NCI-H1694 treated with DMSO at 0.1 percent for 48 hours (cell line): ENCODE measurements around the gene RORB.

Source experiments
- DNase-seq: peaks from one replicate; lab custom pipeline; 2025; lab: John Stamatoyannopoulos, UW

The RORB gene

DNA sequence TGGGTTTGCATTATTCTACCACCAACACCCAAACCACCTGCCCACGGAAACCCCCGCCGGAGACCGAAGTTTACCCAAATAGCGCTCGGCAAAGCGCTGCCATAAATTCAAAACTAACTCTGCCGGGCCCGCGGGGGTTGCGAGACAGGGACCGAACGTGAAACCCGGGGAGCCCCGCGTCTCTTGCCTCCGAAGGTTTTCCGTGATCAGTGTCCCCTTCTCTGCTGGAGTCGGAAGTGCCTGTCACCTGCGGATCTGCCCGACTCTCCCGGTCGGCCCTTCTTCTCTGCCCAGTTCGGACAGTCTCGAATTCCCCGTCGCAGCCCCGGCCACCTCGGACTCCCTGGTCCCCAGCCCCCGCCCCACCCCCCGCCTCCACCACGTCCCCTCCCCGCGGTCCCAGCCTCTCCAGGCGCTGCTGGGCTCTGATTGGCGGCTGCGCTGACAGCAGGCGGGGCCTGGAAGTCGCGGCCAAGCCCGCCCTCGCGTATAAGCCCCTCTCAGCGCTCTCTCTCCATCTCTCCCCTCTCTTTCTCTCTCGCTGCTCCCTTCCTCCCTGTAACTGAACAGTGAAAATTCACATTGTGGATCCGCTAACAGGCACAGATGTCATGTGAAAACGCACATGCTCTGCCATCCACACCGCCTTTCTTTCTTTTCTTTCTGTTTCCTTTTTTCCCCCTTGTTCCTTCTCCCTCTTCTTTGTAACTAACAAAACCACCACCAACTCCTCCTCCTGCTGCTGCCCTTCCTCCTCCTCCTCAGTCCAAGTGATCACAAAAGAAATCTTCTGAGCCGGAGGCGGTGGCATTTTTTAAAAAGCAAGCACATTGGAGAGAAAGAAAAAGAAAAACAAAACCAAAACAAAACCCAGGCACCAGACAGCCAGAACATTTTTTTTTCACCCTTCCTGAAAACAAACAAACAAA, at the start of gene RORB:
Gene RORB (plus strand): TSS at position 517 of the 929 bp plus-strand sequence. CDS start 642 bp downstream, outside the sequence.
- DNase-seq, result no peak

GRCh38 chr9:74447451-74448193, 49.5 kb upstream of the RORB start:
- no peak for DNase-seq

- DNase-seq, result no peak
Observed at GRCh38 chr9:74449060-74449459, 48.1 kb upstream of the RORB start.

GRCh38 chr9:74458832-74459231, 38.3 kb upstream of the RORB start:
- DNase-seq, result no peak

DNA sequence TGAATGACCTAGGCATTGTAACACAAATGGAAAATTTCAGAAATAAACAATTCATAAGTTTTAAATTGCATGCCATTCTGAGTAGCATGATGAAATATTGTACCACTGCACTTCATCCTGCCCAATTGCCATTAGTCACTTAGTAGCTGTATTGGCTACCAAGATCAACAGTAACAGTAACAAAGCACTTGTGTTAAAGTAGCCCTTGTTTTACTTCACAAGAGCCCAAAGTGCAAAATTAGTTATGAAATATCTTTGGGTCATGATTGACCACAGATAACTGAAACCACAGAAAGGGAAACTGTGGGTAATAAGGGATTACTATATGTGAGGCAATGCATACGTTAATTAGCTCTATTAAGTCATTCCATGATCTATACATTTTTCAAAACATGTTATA, 33.3 kb upstream of the RORB start:
- no peak for DNase-seq

DNA sequence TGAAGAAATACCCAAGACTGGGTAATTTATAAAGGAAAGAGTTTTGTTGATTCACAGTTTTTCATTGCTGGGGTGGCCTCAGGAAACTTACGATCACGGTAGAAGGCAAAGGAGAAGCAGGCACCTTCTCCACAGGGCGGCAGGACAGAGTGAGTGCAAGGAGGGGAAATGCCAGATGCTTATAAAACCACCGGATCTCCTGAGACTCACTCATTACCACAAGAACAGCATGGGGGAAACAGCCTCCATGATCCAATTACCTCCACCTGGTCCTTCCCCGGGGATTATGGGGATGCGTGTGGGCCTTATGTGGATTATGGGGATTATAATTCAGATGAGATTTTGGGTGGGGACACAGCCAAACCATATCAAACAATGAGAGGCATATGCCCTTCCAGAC, 18.5 kb upstream of the RORB start:
- DNase-seq, result no peak

GRCh38 chr9:74479711-74480110, 17.4 kb upstream of the RORB start:
- no peak for DNase-seq

DNA sequence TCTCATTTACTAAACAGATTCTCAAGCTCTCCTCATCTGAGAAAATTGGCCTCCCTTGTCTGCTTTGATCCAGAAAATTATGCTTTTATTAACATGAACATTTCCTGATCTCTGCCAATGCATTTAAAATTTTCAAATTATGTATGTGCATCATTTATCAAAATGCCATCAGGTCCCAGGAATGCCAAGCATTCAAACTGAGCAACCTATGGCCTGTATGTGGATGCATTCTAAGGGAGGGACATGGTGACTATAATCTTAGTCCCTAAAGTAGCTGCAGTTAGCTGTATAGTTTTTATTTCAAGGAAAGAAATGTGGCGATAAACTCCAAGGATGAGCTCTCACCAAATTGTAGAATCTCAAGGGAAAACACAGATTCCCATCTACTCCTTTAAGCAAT, 9.7 kb upstream of the RORB start:
- no peak for DNase-seq

GRCh38 chr9:74493512-74493911, 3.6 kb upstream of the RORB start:
- DNase-seq, result no peak

GRCh38 chr9:74494490-74494889, 2.6 kb upstream of the RORB start:
- DNase-seq, result no peak

- DNase-seq, result no peak
Observed at GRCh38 chr9:74496406-74496805, 729 bp upstream of the RORB start.

DNA sequence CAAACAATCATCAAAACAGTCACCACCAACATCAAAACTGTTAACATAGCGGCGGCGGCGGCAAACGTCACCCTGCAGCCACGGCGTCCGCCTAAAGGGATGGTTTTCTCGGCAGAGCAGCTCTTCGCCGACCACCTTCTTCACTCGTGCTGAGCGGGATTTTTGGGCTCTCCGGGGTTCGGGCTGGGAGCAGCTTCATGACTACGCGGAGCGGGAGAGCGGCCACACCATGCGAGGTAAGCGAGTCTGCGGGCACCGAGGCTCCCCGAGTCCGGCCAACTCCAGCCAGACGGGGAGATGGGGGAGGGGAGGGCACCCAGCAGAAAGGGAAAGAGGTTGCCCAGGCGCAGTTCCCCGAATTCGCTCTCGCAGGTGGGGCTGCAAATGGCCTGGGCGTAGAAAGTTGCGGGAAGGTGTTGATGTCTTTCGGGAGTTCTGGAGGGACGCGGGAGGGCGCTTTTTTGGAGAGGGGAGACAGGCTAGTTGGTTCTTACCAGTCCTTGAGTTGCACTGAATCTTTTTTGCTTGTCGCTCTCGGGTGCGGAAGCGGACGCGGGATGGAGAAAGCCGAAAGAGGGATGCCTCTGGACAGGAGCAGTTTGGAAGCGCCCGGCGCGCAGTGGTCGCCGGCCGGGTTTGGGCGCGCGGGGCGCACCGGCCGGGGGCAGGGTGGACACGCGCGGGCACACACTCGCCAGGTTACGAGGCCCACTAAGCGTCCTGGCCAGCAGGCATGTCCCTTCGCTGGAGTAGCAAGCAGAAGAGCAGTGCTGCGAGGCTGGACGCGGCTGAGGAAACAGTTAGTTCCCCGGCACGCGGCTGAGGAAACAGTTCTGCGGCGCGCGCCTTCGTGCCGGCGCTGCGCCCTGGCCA, 849 bp downstream of the RORB start:
- DNase-seq, result no peak

- DNase-seq, result no peak
Observed at GRCh38 chr9:74498621-74499095, 1.5 kb downstream of the RORB start.

DNA sequence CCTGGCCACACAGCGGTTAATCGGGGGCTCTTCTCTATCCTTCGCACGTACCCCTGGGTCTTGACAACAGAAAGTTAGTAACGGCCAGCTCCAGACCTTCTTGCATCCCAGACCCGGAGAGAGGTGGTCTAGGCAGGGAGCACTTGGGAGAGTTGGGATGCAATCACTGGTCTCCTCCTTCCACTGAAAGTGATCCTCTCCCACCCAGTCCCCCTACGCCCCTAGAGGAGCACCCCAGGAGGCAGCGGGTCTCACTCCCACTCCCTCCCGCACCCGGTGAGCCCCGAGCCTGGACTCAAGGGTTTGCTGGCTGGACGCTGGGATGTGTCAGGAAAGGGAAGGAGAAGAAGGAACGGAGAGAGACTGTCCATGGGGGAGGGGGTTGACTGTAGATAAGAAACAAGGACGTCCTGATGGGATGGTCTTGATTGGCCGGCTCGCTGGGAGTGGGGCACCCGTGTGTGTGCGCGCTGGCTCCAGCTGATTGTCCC, 2.0 kb downstream of the RORB start:
- DNase-seq, result no peak

GRCh38 chr9:74499770-74500583, 2.8 kb downstream of the RORB start:
- DNase-seq, result no peak

GRCh38 chr9:74500584-74500924, 3.4 kb downstream of the RORB start:
- DNase-seq, result no peak

GRCh38 chr9:74501570-74501969, 4.4 kb downstream of the RORB start:
- DNase-seq, result no peak

DNA sequence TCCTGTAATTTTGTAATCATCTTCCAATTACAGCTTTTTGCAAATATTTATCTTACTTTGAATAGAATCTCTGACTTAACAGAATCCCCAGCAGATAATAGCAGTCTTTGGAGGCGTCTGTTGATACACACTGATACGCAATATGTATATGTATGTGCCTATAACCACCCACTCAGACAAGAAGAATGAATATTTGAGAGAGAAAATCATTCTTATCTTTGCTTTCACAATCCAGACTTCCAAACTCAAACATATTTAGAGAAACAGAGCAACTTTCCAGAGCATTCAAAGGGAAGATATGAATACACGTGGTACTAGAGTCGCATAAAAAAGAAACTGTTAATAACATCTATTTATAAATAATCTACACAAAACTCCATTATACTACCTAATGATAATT, 6.1 kb downstream of the RORB start:
- DNase-seq, result no peak

DNA sequence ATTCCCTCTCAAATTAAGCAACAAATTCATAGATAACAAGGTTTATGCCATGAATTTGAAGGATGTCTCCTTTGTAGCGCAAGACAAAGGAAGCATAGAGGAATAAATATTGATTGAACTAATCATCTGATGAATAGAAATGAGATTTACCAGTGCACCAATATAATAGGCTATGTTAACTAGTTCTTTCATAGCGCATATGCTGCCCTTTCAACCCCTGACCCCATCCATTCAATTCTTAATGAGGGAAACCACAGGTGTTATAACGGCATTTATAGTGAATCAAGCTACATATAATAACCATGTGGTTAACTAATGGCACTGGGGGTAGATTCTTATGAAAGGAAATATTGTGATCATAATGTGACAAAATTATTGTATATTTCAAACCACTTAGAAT, 6.5 kb downstream of the RORB start:
- no peak for DNase-seq

DNA sequence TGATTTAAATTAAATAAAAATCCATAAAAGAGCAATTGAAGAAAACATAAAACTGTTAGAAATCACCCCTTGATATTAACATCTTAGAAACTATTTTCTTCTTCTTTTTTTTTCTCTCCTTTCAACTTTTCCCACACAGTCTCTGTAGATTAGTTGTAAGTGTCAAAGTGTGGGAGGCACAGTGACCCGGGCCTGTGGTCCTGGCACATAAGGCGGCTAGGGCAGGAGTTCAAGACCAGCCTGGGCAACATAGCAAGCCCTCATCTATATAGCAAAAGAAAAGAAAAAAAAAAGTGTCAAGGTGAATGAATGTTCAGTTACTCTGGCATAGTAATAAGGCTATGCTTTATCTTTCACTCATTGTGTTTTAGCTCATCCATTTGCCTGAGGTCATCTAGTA, 14.2 kb downstream of the RORB start:
- no peak for DNase-seq

- DNase-seq, result no peak
Observed at GRCh38 chr9:74512416-74512815, 15.3 kb downstream of the RORB start.
